Psoas muscle (tissue), 8 donors: Measurements from ENCODE around the gene CDH4. TPM values are rescaled to one million over a fixed set of nuclear protein-coding genes. Genes with fewer than 3 reads are reported as not detected.

ENCODE experiments used
- ATAC-seq, 4 donors: fragments of 200-7000 bp; cut with Tn5 transposase; one replicate each; pipeline ENCODE4 v1.9.1; 2020; ENCODE audit warnings: moderate library complexity in 3 of 4, mild to moderate bottlenecking in 2 of 4
- DNase-seq, 2 donors: peaks; one replicate each; pipeline ENCODE4 v3.0.0-alpha.2; 2020
- H3K27ac ChIP-seq: fragments of 200-600 bp; one replicate; pipeline ENCODE4 v1.8.0; 2022
- H3K27me3 ChIP-seq, 3 donors: fragments of 200-600 bp in 1 of 3; one replicate each; pipeline versions ENCODE4 v1.6.1 to v1.8.0; 2013 to 2022; ENCODE audit warnings: low read length in 2 of 3, mild to moderate bottlenecking in 2 of 3, moderate library complexity in 1 of 3; ENCODE audit not compliant: insufficient read depth in 3 of 3
- H3K36me3 ChIP-seq, 2 donors: fragments of 200-600 bp in 1 of 2; one replicate each; pipeline versions ENCODE4 v1.6.1 to v1.8.0; 2013 to 2022; ENCODE audit warnings: low read depth in 1 of 2, mild to moderate bottlenecking in 1 of 2, moderate library complexity in 1 of 2; ENCODE audit not compliant: insufficient read depth in 1 of 2
- H3K4me1 ChIP-seq: fragments of 200-600 bp; one replicate; pipeline ENCODE4 v1.8.0; 2022
- H3K4me3 ChIP-seq: fragments of 200-600 bp; one replicate; pipeline ENCODE4 v1.8.0; 2022; ENCODE audit warnings: mild to moderate bottlenecking
- H3K9me3 ChIP-seq: fragments of 200-600 bp; one replicate; pipeline ENCODE4 v1.8.0; 2022
- WGBS, 3 donors: extraction: QIAGEN DNeasy Blood & Tissue Kit; methylation state at CpG; one replicate each; pipeline versions ENCODE4 v1.1.6 to v1.1.7; 2013; 5-methylcytosine and 5-hydroxymethylcytosine counted together
- intact Hi-C, 2 donors: fragments of 100-400 bp; cut with DNase I; formaldehyde crosslinking; loops; one replicate each; pipeline versions ENCODE4 v1.11.0 to v1.14.2; 2022
- polyA plus RNA-seq, 3 donors: library from polyadenylated mRNA; stranded (reverse); fragments of 200-250 nt; gene quantifications; one replicate each; pipeline ENCODE4 v1.2.3, GENCODE V29; 2013
- total RNA-seq, 4 donors: library from RNA; stranded (reverse); fragmentation: NEBNext Ultra II Directional in 2 of 4; extraction: Animal tissue kit (Norgen Biotek cat#: 25700) in 2 of 4; gene quantifications; one replicate each; pipeline versions ENCODE4 v1.2.1 to v1.2.4, GENCODE V29; 2021 to 2023
- TF ChIP-seq, protein P1 (sequence below): fragments of 200-600 bp; IDR thresholded peaks from one replicate; pipeline ENCODE4 v1.8.0; 2022; ENCODE audit warnings: antibody characterized with exemption
- donor health status: healthy with polysubstance abuse.
- donor health status: DM: no; HTN: no; CAD: no; lungs with moderate emphysema.
- donor health status: Bipolar disorder and iron deficiency.
- donor health status: healthy.
- donor health status: DM: yes; HTN: yes; CAD: no.
- donor health status: DM: no; HTN: no; CAD: no.
- donor health status: DM: no; HTN: no; CAD: no.
- donor health status: DM: yes; HTN: yes; CAD: no.

The CDH4 gene
- total and polyA plus RNA-seq, 7 donors: 0.26 to 1.0 (median 0.34) TPM

DNA sequence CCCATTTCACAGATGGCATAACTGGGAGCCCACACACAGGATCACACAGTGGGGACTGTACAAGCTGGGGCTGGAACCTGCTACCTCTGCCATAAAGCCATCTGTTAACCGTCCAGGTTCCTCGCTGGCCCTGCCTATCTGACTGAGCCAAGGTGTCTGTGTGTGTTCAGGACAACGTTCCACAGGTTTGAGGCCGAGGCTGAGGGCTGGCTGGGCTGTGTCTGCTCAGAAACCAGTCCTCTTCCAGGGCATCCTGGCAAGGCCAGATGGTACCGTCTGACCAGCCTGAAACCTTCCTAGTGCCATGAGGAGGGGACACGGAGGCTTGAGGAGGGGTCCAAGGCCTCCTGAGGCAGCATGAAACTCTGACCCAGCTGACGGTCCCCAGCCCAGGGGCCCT lies 663.0 kb downstream of the CDH4 start:
- WGBS, 3 donors: 84 to 92% (median 85%) methylated on average over 7 of the region's 7 CpGs
- TF ChIP-seq, protein P1, sequence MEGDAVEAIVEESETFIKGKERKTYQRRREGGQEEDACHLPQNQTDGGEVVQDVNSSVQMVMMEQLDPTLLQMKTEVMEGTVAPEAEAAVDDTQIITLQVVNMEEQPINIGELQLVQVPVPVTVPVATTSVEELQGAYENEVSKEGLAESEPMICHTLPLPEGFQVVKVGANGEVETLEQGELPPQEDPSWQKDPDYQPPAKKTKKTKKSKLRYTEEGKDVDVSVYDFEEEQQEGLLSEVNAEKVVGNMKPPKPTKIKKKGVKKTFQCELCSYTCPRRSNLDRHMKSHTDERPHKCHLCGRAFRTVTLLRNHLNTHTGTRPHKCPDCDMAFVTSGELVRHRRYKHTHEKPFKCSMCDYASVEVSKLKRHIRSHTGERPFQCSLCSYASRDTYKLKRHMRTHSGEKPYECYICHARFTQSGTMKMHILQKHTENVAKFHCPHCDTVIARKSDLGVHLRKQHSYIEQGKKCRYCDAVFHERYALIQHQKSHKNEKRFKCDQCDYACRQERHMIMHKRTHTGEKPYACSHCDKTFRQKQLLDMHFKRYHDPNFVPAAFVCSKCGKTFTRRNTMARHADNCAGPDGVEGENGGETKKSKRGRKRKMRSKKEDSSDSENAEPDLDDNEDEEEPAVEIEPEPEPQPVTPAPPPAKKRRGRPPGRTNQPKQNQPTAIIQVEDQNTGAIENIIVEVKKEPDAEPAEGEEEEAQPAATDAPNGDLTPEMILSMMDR: no peak
- Histone ChIP-seq H3K9me3 (no peaks in the 10 kb centered on the region), H3K27ac (no peak overlapping the region), H3K4me1 (no peaks in the 10 kb centered on the region), H3K36me3 (no peaks in the 10 kb centered on the region), H3K27me3 (peaks cover 0 to 6% (median 0%) of the 10 kb centered on the region in 3 donors), H3K4me3 (no peak overlapping the region)
- no peak for ATAC-seq
- intact Hi-C loops: no loop called here
- DNase-seq: no peak

DNA sequence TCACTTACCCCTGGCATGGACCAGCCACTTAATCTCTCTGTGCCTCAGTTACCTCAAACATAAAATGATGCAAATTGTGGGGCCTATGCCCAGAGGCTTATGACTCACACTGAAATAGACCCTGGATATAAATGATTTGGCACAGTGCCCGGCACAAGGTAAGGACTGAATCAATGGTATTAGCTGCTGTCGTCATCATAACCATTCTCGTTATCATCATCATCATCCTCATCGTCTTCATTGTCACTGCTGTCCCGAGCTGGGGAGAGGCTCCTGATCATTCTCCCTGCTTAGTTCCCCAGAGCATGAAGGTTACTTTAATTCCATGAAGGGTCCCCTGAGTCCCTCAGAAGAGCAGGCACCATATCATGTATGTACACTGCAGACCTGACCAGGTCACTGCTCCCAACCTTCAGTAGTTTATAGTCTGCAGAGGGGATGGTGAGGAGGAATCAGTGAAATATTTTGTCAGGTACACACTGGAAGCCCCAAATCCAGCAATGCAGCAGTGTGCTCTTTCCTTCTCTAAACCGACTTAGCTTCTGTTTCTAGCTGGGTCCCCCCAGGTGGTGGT lies 664.3 kb downstream of the CDH4 start:
- ATAC-seq: no peak
- intact Hi-C loops: no loop called here

DNA sequence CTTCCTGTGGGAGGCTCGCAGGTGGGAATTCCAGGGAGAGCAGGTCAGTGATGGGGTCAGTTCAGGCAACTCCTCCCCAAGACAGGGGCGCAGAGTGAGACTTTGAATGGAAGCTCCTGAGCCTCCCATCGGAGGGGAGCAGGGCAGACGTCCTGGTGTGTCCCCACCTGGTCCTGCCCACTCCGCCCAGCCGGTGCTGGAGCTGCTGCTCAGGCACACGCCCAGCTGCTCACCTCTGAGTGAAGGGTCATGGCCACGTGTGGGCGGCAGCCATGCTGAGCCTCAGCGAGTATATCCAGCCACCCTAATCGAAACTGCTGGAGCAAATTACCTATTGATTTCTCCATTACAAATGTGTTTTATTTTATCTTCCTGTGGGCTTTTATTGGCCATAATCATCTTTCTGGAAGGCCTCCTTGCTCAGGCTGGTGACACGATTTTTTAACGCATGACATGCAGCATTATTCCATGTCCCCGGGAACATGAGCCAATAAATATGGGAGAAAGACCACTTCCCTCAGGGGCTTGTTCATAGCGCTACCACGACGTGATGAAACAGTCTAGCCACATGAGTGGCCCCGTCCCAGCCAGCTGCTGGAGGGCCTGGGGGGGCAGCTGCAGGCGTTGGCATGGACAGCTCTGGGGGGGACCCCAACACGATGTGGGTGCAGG lies 665.5 kb downstream of the CDH4 start:
- intact Hi-C loops: no loop called here
- ATAC-seq (no peak), DNase-seq (no peak)
- Histone ChIP-seq H3K36me3 (no peaks in the 10 kb centered on the region), H3K4me1 (no peaks in the 10 kb centered on the region), H3K9me3 (no peaks in the 10 kb centered on the region), H3K4me3 (no peak overlapping the region), H3K27ac (no peak overlapping the region), H3K27me3 (peaks cover 0 to 6% (median 0%) of the 10 kb centered on the region in 3 donors)
- WGBS, 3 donors: 74 to 75% (median 75%) methylated on average over 20 of the region's 20 CpGs
- TF ChIP-seq, protein P1: no peak

More for the DNA sequence above, 664.3 kb downstream of the CDH4 start:
- no peaks in the 10 kb centered on the region for H3K9me3 ChIP-seq
- DNase-seq: no peak
- H3K27ac ChIP-seq: no peak overlapping the region
- H3K36me3 ChIP-seq: no peaks in the 10 kb centered on the region
- H3K27me3 ChIP-seq: peaks cover 0 to 6% (median 0%) of the 10 kb centered on the region in 3 donors
- no peak overlapping the region for H3K4me3 ChIP-seq
- TF ChIP-seq, protein P1: no peak
- no peaks in the 10 kb centered on the region for H3K4me1 ChIP-seq
- 85 to 91% (median 85%) methylated on average over 6 of the region's 6 CpGs for WGBS, 3 donors

DNA sequence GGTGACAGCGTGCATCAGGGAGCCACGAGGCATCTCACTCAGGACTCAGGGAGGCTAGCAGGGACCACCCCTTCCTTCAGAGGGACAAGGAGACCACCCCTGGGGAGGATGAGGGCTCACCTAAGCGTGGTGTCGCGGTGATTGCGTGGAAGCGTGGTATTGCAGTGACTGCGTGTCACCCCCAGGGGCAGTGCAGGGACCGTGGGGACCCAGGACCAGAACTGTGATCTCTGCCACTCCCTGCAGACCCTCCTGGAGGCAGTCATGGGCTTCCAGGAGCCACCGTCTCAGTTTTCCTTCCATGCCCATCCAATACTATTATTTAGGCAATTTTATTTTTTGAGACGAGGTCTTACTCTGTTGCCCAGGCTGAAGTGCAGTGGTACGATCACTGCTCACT lies 666.5 kb downstream of the CDH4 start:
- TF ChIP-seq, protein P1: no peak

More for the DNA sequence above, 666.5 kb downstream of the CDH4 start:
- ATAC-seq (peak in 1 of 4 donors; percentile 13), DNase-seq (no peak)
- H3K4me1 ChIP-seq: no peaks in the 10 kb centered on the region
- H3K27me3 ChIP-seq: peaks cover 0 to 6% (median 0%) of the 10 kb centered on the region in 3 donors
- H3K9me3 ChIP-seq: no peaks in the 10 kb centered on the region
- H3K36me3 ChIP-seq: no peaks in the 10 kb centered on the region
- WGBS, 3 donors: 89 to 93% (median 90%) methylated on average over 12 of the region's 12 CpGs
- no peak overlapping the region for H3K27ac ChIP-seq
- intact Hi-C loops: no loop called here
- H3K4me3 ChIP-seq: no peak overlapping the region
